DMS114 treated with DMSO at 0.1 percent for 48 hours (cell line): ENCODE results near the gene MAP2K1.
"Not testable (repeated sequence)": the region's sequence is repeated elsewhere in the genome, so short reads cannot be mapped to it uniquely, and the experiment has no call there.

Source experiments
- DNase-seq: peaks from one replicate; lab custom pipeline; 2025; ENCODE audit not compliant: unreplicated experiment; lab: John Stamatoyannopoulos, UW

MAP2K1 gene

DNA sequence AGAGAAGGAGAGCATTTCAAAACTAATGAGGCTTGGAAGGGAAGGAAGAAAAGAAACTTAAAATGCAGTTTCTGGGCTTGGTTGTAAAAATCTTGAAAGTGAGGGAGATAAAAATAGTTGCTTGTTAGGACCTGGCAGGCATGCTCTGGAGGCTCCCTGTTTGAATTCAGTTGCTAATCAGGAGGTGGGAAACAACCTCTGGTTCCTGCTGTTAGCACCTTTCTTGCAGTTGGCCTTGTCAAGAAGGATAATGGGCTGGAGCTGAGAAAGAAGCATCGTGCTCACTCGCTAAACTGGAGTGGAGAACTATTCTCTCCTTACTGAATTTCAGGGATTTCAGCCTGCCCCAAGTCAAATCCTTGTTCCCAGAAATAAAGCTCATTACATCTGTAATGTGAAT, 87.4 kb downstream of the MAP2K1 start:
- no peak for DNase-seq

GRCh38 chr15:66474963-66475362, 88.3 kb downstream of the MAP2K1 start:
- no peak for DNase-seq

- DNase-seq: no peak
These were observed 89.8 kb downstream of the MAP2K1 start for GRCh38 chr15:66476535-66476934.

DNA sequence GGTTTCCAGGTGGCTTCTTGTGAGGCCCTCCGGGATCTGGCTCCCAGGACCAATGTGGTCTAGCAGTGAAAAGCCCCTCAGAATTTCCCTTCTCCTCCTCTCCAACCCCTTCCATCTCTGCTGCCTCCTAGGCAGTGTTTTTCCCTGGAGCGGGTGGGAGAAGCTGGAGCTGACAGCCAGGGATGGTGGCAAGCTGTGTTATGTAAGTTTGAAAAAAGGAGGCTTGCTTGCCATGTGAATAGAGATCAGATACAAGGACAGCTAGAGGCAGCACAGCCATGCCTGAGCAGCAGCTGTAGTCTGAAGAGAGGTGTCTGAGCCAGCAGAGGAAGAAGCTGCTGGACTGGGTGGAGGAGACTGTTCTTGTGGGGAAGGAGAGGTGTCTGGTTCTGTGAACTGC, 90.3 kb downstream of the MAP2K1 start:
- no peak for DNase-seq

- DNase-seq: no peak
These were observed 93.6 kb downstream of the MAP2K1 start for GRCh38 chr15:66480267-66480666.

DNA sequence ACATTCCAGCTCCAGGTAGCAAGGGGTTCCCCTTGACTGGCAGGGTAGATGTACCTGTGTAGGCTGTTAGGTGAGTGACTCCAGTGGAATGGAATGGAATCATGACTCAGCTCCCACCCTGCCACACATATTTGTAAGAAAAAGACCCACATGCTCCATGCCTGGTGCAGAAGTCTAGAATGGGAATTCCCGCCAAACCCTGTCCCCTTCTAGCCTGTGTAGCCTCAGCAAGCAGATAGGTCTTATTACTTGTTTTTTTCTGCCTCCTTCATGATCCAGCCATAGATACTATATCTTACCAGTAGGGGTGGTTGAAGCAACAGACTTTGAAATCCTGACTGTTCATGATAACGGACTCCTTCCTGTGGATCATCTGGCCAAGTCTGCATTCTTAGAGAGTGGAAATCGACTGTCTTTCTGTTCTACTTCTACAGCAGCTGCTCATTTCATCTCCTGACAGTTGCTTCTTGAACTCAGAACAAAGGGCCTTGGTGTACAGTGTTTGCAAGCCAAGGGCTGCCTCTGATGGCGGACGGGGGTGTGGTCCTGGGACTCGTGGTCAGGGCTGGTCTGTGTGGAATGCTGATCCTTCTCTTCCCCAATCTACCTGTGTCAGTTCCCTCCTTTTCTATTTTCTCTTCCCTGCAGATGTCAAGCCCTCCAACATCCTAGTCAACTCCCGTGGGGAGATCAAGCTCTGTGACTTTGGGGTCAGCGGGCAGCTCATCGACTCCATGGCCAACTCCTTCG, 94.6 kb downstream of the MAP2K1 start:
- DNase-seq: no peak

DNA sequence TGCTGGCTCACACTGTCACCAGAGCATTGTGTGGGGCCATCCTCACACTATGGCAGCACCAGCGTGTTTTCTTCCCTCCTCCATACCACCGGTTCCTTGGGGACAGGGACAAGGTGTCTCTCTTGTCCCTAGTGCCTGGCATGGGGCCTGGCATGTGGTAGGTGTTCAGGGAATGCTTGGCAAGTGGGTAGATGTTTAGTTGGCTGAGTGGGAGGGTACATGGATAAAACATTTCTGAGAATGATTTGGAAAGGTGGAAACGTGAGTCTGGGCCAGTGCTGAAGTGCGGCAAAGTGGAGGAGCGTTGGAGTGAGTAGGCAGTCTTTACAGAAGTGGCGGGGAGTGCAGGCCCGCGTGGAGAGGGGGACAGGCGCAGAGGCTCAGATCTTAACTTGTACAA, 95.8 kb downstream of the MAP2K1 start:
- DNase-seq: no peak

GRCh38 chr15:66483131-66483566, 96.4 kb downstream of the MAP2K1 start:
- DNase-seq: no peak

GRCh38 chr15:66484539-66485112, 97.9 kb downstream of the MAP2K1 start:
- DNase-seq: no peak

- DNase-seq: no peak
These were observed 100.2 kb downstream of the MAP2K1 start for GRCh38 chr15:66486887-66487286.

- DNase-seq: no peak
These were observed 101.8 kb downstream of the MAP2K1 start for GRCh38 chr15:66488525-66488924.

DNA sequence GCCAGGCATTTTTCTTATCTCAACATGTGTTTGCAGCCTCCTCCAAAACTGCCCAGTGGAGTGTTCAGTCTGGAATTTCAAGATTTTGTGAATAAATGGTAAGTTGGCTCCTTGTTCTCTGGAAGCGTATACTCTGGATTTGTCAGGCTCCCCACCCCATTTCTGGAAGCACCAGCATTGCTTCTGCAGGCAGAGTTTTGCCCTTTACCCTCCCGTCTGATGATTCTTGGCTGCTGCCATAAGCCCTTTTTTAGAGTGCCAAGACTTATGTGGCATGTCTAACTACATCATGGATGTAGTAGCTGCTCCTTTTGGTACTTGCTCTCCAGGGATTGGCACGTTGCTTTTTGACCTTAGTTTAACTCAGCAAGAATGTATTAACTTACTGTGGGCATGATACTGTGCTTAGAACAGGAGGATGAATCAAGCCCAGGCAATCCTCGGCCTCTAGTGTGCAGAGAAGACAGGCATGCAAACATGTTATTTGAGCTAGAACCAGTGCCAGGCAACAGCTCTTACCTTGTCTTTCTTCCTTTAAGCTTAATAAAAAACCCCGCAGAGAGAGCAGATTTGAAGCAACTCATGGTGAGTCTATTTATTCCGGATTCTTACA, 102.6 kb downstream of the MAP2K1 start:
- DNase-seq: no peak

DNA sequence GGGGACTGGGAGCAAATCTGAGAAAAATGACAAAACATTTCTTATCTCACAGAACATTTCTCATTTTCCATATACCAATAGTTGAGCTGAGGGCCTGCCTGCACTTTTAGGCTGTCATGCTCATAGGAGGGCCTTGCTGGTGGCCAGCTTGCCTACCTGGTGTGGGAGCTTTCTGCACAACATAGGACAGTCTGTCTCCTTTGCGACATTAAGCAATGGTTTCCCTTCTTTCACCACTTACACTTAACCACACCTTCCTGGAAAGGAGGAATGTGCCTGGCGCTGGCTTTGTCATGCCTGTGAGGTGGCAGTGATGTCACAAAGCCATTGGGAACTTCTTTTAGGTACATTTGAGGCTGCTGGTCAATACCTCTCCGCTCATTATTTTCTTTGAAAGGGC, 105.1 kb downstream of the MAP2K1 start:
- no peak for DNase-seq

- no peak for DNase-seq
These were observed 107.5 kb downstream of the MAP2K1 start for GRCh38 chr15:66494262-66494661.

GRCh38 chr15:66496951-66497501, 110.3 kb downstream of the MAP2K1 start:
- DNase-seq: peak; percentile 31

DNA sequence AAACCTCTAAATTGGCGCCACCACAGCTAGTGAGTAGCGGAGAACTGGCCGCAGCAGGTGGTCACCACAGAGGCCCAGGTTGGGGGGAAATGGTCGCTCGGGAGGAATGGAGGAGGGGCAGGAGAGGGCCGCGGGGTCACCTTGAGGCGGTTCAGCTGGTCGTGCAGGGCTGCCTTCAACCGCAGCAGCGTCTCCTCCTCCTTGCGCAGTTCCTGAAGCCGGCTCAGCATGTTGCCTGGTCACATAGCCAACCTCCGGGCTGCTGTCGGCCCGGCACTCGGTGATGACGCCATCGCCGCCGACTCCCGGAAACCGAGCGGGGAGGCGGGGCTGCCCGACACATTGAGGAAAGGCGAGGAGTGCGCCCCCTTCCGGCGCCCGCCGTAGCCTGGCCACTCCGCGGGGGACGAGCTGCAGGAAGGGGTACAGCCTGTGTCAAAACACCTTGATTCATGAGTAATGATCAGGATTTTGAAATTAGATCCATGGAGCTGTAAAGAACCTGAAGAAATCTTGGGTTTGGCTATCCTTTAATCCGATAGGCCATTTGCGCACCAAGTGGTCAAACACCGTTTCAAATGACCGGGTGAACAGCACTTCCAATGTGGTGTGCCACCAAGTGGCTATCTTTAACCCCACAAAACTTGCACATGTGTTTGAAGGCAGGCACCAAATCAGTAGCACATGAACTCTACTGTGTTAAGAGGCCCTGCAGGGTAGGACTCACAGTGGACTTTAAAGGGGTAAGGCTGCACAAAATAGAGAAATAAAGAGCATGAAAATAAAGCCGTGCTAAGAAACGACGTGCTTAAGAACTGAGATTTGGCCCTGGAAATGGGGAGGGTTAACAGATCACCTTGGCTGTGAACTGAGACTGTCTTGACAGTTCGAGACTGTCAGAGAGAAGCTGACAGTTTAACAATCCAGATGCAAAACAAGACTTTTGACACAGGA, 111.1 kb downstream of the MAP2K1 start, which contains the start of gene SNAPC5:
SNAPC5 (minus strand) TSS at position 261 of the 954 bp plus-strand sequence; CDS start at position 230, 31 bp downstream.
- DNase-seq: peak; percentile 94

GRCh38 chr15:66498501-66499386, 112.0 kb downstream of the MAP2K1 start:
- DNase-seq: peak; percentile 64

DNA sequence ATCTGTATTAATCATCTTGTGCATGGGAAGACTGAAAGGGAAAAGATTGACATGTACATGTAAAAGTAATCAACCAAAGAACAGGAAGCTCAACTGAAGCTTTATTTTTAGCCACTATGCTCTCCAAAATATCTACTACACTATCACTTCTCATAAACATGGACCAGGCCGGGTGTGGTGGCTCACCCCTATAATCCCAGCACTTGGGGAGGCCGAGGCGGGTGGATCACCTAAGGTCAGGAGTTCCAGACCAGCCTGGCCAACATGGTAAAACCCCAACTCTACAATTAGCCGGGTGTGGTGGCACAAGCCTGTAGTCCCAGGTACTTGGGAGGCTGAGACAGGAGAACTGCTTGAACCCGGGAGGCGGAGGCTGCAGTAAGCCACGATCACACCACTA, 113.6 kb downstream of the MAP2K1 start:
- not testable (repeated sequence) for DNase-seq

DNA sequence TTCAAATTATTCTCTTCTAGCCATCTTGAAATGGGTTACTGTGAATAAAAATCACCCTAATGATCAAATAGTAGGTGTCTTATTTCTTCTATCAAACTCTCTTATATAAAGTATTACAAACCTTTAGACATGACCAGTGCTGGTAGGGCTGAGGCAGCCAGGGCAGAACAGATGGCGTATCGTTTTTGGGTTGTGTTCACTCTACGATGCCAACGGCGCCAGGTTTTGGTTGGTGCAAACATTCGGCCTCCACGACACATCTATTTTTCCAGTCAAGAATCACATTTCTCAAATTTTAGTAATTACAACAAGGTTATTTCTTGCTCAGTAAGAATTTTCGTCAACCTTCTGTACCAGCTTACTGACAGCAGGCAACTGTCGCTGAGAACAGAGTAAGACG, 115.8 kb downstream of the MAP2K1 start:
- no peak for DNase-seq
